RWPE1 (cell line): Measurements from ENCODE around the gene ADGRG3.

ENCODE experiments used
- CTCF ChIA-PET: fragments of 350-600 bp; sonication (Branson Sonifier 250); formaldehyde crosslinking; extraction: SDS; loops from one replicate; lab custom pipeline; 2021; lab: Yijun Ruan, JAX
- POLR2A ChIA-PET: fragments of 400-600 bp; formaldehyde crosslinking; extraction: SDS; loops from one replicate; lab custom pipeline; 2020; ENCODE audit warnings: antibody characterized with exemption; ENCODE audit not compliant: low non-redundant PET; lab: Yijun Ruan, JAX
- DNase-seq: peaks from one replicate; pipeline ENCODE4 v3.0.0; 2012; ENCODE audit warnings: low spot score
- H3K27ac ChIP-seq: fragments of 450-650 bp; 2 replicates; pipeline ENCODE4 v1.5.1; 2017
- CTCF ChIP-seq: fragments of 450-650 bp; conservative IDR thresholded peaks from 2 replicates; pipeline ENCODE4 v1.5.1; 2017; ENCODE audit warnings: low read depth, mild to moderate bottlenecking

ADGRG3 gene

GRCh38 chr16:57685633-57686032, 17.5 kb downstream of the ADGRG3 start:
- DNase-seq = no peak
- ChIA-PET CTCF (no interaction called here), POLR2A (no interaction called here)
- no peak for TF ChIP-seq CTCF
- no peak overlapping the region for H3K27ac ChIP-seq

GRCh38 chr16:57686577-57686976, 18.5 kb downstream of the ADGRG3 start:
- no peak for DNase-seq
- ChIA-PET POLR2A (no interaction called here), CTCF (interaction anchor here (1.6 kb wide), 1 partner anchor 38 kb away, joined by 4 read pairs; no protein-coding TSS in a partner anchor)
- no peak overlapping the region for H3K27ac ChIP-seq
- no peak for TF ChIP-seq CTCF

- no peak overlapping the region for H3K27ac ChIP-seq
- ChIA-PET CTCF (interaction anchor here (1.6 kb wide), 1 partner anchor 39 kb away, joined by 4 read pairs; no protein-coding TSS in a partner anchor), POLR2A (no interaction called here)
- no peak for DNase-seq
- no peak for TF ChIP-seq CTCF
Observed at GRCh38 chr16:57687363-57687929, 19.3 kb downstream of the ADGRG3 start.

GRCh38 chr16:57688487-57688986, 20.4 kb downstream of the ADGRG3 start:
- no peak for DNase-seq
- TF ChIP-seq CTCF = no peak
- ChIA-PET POLR2A (no interaction called here), CTCF (no interaction called here)
- H3K27ac ChIP-seq = no peak overlapping the region

GRCh38 chr16:57688987-57689761, 21.1 kb downstream of the ADGRG3 start:
- POLR2A ChIA-PET = no interaction called here
- CTCF ChIA-PET = no interaction called here
- TF ChIP-seq CTCF = no peak
- H3K27ac ChIP-seq = no peak overlapping the region
- DNase-seq = no peak

GRCh38 chr16:57689762-57690558, 21.9 kb downstream of the ADGRG3 start:
- H3K27ac ChIP-seq = no peak overlapping the region
- ChIA-PET CTCF (interaction anchor here (0.6 kb wide), 1 partner anchor 68 kb away, joined by 3 read pairs; no protein-coding TSS in a partner anchor), POLR2A (no interaction called here)
- no peak for TF ChIP-seq CTCF
- no peak for DNase-seq
